OCI-LY7 (cell line): Measurements from ENCODE around the gene BMS1. TPM values are rescaled to one million over a fixed set of nuclear protein-coding genes. Genes with fewer than 3 reads are reported as not detected.

ENCODE experiments used
- BruUV-seq: library from RNA; stranded (reverse); fragments of 400-500 nt; replicated peaks from 2 replicates; lab custom pipeline; 2021; lab: Mats Ljungman, UMichigan
- CTCF ChIA-PET: fragments of 300-600 bp; sonication (Branson Sonifier 250); formaldehyde crosslinking; loops from one replicate; lab custom pipeline; 2022; ENCODE audit warnings: antibody characterized with exemption; ENCODE audit not compliant: unreplicated experiment; lab: Charles Lee
- POLR2A ChIA-PET: fragments of 300-600 bp; sonication (Branson Sonifier 250); formaldehyde crosslinking; loops from one replicate; lab custom pipeline; 2022; ENCODE audit warnings: antibody characterized with exemption; lab: Charles Lee
- DNase-seq: peaks from one replicate; pipeline ENCODE4 v3.0.0-alpha.2; 2015; ENCODE audit warnings: low spot score
- H2AFZ ChIP-seq: fragments of 200-600 bp; sonication (generic), shearing (Covaris generic); 2 replicates; pipeline ENCODE4 v1.6.1; 2014; ENCODE audit warnings: mild to moderate bottlenecking, antibody characterized with exemption, low read length, moderate library complexity
- H3K27ac ChIP-seq: fragments of 200-600 bp; sonication (generic); 2 replicates; pipeline ENCODE4 v1.5.1; 2014; ENCODE audit warnings: mixed run types, low read depth, mild to moderate bottlenecking, moderate library complexity, low read length, inconsistent platforms; ENCODE audit not compliant: poor library complexity, severe bottlenecking
- H3K36me3 ChIP-seq: fragments of 200-600 bp; sonication (generic); 2 replicates; pipeline ENCODE4 v1.6.1; 2014; ENCODE audit warnings: mild to moderate bottlenecking, antibody characterized with exemption, low read length, moderate library complexity, mixed read lengths; ENCODE audit not compliant: insufficient read depth
- H3K4me1 ChIP-seq: fragments of 200-600 bp; sonication (generic); 2 replicates; pipeline ENCODE4 v1.5.1; 2014; ENCODE audit warnings: mild to moderate bottlenecking, low read length; ENCODE audit not compliant: insufficient read depth, poor library complexity, severe bottlenecking
- H3K4me2 ChIP-seq: fragments of 200-600 bp; sonication (generic); 2 replicates; pipeline ENCODE4 v1.6.1; 2014; ENCODE audit warnings: mild to moderate bottlenecking, low read length
- H3K4me3 ChIP-seq: fragments of 200-600 bp; sonication (generic); 2 replicates; pipeline ENCODE4 v1.5.1; 2014; ENCODE audit warnings: mild to moderate bottlenecking, low read depth, low read length; ENCODE audit not compliant: poor library complexity, severe bottlenecking
- H3K79me2 ChIP-seq: fragments of 200-600 bp; sonication (generic); 2 replicates; pipeline ENCODE4 v1.6.1; 2016; ENCODE audit warnings: low read depth, mild to moderate bottlenecking, low read length, moderate library complexity, mixed read lengths; ENCODE audit not compliant: insufficient read depth
- H3K9me2 ChIP-seq: fragments of 200-600 bp; sonication (generic); 2 replicates; pipeline ENCODE4 v1.6.1; 2016; ENCODE audit warnings: mild to moderate bottlenecking, low read length, mixed read lengths; ENCODE audit not compliant: insufficient read depth
- H3K9me3 ChIP-seq: fragments of 200-600 bp; sonication (generic); 2 replicates; pipeline ENCODE4 v1.6.1; 2014; ENCODE audit warnings: mild to moderate bottlenecking, mixed run types, low read length, mixed read lengths
- H4K20me1 ChIP-seq: fragments of 200-600 bp; sonication (generic); 2 replicates; pipeline ENCODE4 v1.6.1; 2014; ENCODE audit warnings: mild to moderate bottlenecking, antibody characterized with exemption, low read length, moderate library complexity, mixed read lengths; ENCODE audit not compliant: insufficient read depth
- EZH2phosphoT487 ChIP-seq: fragments of 200-600 bp; sonication (generic); IDR thresholded peaks from 2 replicates; pipeline ENCODE4 v1.6.1; 2018; ENCODE audit warnings: low read depth, borderline replicate concordance, mild to moderate bottlenecking, mixed run types, antibody characterized with exemption, low read length, moderate library complexity, mixed read lengths
- intact Hi-C: fragments of 100-400 bp; cut with micrococcal nuclease; formaldehyde crosslinking; loops from one replicate; pipeline ENCODE4 v1.10.0; 2022; ENCODE audit not compliant: unreplicated experiment
- total RNA-seq, 2 experiments: library from RNA; depleted of rRNA in 1 of 2; stranded (reverse); fragments of >200 nt in 1 of 2; shearing (Covaris generic) in 1 of 2; gene quantifications; 2 replicates each; pipeline ENCODE4 v1.2.3, GENCODE V29; 2014 to 2022
- TF ChIP-seq, protein P1 (sequence below): fragments of 200-600 bp; sonication (generic); conservative IDR thresholded peaks from 2 replicates; pipeline ENCODE4 v1.5.1; 2014; ENCODE audit warnings: mild to moderate bottlenecking, antibody characterized with exemption, low read length, moderate library complexity, mixed read lengths

BMS1 gene
- total RNA-seq, 2 experiments from 2014 or later, result 14.9 to 20.2 TPM

DNA sequence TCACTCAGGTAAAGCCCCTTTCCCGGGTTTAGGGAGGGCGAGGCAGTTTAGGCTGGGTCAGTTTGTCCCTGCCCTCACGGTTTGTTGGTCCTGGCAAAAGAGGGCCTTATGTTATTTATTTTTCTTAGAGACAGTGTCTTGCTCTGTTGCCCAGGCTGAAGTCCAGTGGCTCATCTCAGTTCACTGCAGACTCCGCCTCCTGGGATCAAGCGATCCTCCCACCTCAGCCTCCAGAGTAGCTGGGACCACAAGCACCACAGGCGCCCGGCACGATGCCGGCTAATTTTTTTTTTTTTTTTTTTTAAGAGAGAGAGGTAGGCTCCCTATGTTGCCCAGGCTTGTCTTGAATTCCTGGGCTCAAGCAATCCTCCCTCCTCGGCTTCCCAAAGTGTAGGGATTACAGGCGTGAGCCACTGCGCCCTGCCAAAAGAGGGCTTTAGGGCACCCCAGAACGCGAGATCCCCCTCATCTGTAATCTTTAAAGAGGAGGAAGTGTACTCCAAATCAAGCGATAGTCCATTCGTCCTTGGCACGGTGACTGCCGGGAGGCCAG is 626 bp upstream of the BMS1 start:
- Histone ChIP-seq H3K4me3 (peak overlapping the region; percentile 90), H3K27ac (peak overlapping the region; percentile 40), H2AFZ (peak overlapping the region; percentile 77), H4K20me1 (peaks cover 6% of the 10 kb centered on the region; the same call in 1 of the 2 replicates), H3K4me2 (peak overlapping the region; percentile 94), H3K36me3 (peaks cover 28% of the 10 kb centered on the region), H3K9me3 (no peaks in the 10 kb centered on the region), H3K79me2 (peaks cover 19% of the 10 kb centered on the region), H3K9me2 (no peaks in the 10 kb centered on the region), H3K4me1 (peaks cover 21% of the 10 kb centered on the region)
- POLR2A ChIA-PET, result interaction anchor here (0.7 kb wide), 2 partner anchors 16 to 50 kb away, joined by 3 to 5 read pairs; no protein-coding TSS in a partner anchor
- CTCF ChIA-PET, result no interaction called here
- TF ChIP-seq, protein P1, sequence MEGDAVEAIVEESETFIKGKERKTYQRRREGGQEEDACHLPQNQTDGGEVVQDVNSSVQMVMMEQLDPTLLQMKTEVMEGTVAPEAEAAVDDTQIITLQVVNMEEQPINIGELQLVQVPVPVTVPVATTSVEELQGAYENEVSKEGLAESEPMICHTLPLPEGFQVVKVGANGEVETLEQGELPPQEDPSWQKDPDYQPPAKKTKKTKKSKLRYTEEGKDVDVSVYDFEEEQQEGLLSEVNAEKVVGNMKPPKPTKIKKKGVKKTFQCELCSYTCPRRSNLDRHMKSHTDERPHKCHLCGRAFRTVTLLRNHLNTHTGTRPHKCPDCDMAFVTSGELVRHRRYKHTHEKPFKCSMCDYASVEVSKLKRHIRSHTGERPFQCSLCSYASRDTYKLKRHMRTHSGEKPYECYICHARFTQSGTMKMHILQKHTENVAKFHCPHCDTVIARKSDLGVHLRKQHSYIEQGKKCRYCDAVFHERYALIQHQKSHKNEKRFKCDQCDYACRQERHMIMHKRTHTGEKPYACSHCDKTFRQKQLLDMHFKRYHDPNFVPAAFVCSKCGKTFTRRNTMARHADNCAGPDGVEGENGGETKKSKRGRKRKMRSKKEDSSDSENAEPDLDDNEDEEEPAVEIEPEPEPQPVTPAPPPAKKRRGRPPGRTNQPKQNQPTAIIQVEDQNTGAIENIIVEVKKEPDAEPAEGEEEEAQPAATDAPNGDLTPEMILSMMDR, result no peak
- no peak for TF ChIP-seq EZH2phosphoT487
- BruUV-seq, result TSS peak; percentile 91
- intact Hi-C loops, result loop anchor here (2.0 kb wide), 1 partner anchor 143 kb away; the partner anchor contains the start of gene ZNF33B
- no peak for DNase-seq

DNA sequence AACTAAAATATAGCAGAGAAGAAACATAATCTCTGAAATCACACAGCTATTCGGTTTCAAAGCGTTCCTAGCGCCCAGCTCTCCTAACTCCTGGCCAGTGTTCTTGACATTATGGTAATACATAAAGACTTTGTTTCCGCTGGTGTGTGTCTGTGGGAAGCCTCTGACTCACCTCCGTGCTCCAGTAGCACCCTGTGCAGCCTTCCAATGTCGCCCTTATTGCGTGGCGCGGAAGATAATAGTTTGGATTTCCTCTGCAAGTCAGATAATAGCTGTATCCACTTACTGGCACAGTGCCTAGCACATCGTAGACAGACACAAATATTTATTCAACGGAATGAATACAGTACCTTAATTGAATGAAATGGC is 570 bp downstream of the BMS1 start:
- ChIA-PET CTCF (interaction anchor here (1.1 kb wide), 1 partner anchor 17 kb away, joined by 3 read pairs; no protein-coding TSS in a partner anchor), POLR2A (interaction anchor here (0.8 kb wide), 1 partner anchor 12 kb away, joined by 3 read pairs; no protein-coding TSS in a partner anchor)
- Histone ChIP-seq H3K79me2 (peaks cover 19% of the 10 kb centered on the region), H4K20me1 (peaks cover 6% of the 10 kb centered on the region; the same call in 1 of the 2 replicates), H3K4me2 (peak overlapping the region; percentile 94), H3K4me3 (peak overlapping the region; percentile 90), H3K36me3 (peaks cover 37% of the 10 kb centered on the region), H3K9me2 (no peaks in the 10 kb centered on the region), H2AFZ (peak overlapping the region; percentile 77), H3K4me1 (peaks cover 21% of the 10 kb centered on the region), H3K27ac (no peak overlapping the region), H3K9me3 (no peaks in the 10 kb centered on the region)
- no peak for DNase-seq
- BruUV-seq, result TSS peak; percentile 72
- intact Hi-C loops, result loop anchor here (2.0 kb wide), 1 partner anchor 144 kb away; the partner anchor contains the start of gene ZNF33B
- TF ChIP-seq, protein P1, result no peak
- no peak for TF ChIP-seq EZH2phosphoT487

- no peak for TF ChIP-seq EZH2phosphoT487
- TF ChIP-seq, protein P1, result no peak
- no TSS peak for BruUV-seq
- Histone ChIP-seq H3K79me2 (peaks cover 19% of the 10 kb centered on the region), H3K36me3 (peaks cover 61% of the 10 kb centered on the region), H3K27ac (no peak overlapping the region), H3K9me3 (no peaks in the 10 kb centered on the region), H3K4me1 (peaks cover 16% of the 10 kb centered on the region), H4K20me1 (peaks cover 6% of the 10 kb centered on the region; the same call in 1 of the 2 replicates), H3K4me3 (no peak overlapping the region), H3K9me2 (no peaks in the 10 kb centered on the region), H3K4me2 (no peak overlapping the region), H2AFZ (no peak overlapping the region)
- ChIA-PET POLR2A (no interaction called here), CTCF (no interaction called here)
- DNase-seq, result no peak
- intact Hi-C loops, result no loop called here
Measured at GRCh38 chr10:42785759-42786158, 3.2 kb downstream of the BMS1 start.
